Activated CD8-positive, alpha-beta T cell treated with anti-CD3 and anti-CD28 coated beads, Interleukin-2, amount 10 ng/mL, durations not matched to agents 7 days and 5 days (primary cell): ENCODE data around the gene FAHD1. TPM values are rescaled to one million over a fixed set of nuclear protein-coding genes. Genes with fewer than 3 reads are reported as not detected.
"Not testable (repeated sequence)": the region's sequence is repeated elsewhere in the genome, so short reads cannot be mapped to it uniquely, and the experiment has no call there.

Experiments
- ATAC-seq: fragments of 150-1000 bp; cut with Tn5 transposase; one replicate; pipeline ENCODE4 v1.10.0; 2021; ENCODE audit warnings: moderate library complexity
- CTCF ChIA-PET: fragments of 350-600 bp; sonication (Branson Sonifier 250); formaldehyde crosslinking; loops from one replicate; lab custom pipeline; 2021; ENCODE audit warnings: antibody characterized with exemption; lab: Charles Lee
- POLR2A ChIA-PET: fragments of 350-600 bp; sonication (Branson Sonifier 250); formaldehyde crosslinking; loops from one replicate; lab custom pipeline; 2021; ENCODE audit warnings: antibody characterized with exemption; lab: Charles Lee
- DNase-seq: peaks from one replicate; pipeline ENCODE4 v3.0.0-alpha.2; 2020
- H3K27ac Mint-ChIP-seq: one replicate; pipeline ENCODE4 v1.8.0; 2021; ENCODE audit warnings: mild to moderate bottlenecking, mixed read lengths
- H3K27me3 Mint-ChIP-seq: one replicate; pipeline ENCODE4 v1.8.0; 2021; ENCODE audit warnings: low read depth, mixed read lengths
- H3K36me3 Mint-ChIP-seq: one replicate; pipeline ENCODE4 v1.8.0; 2021; ENCODE audit warnings: low read depth, mixed read lengths
- H3K4me1 Mint-ChIP-seq: one replicate; pipeline ENCODE4 v1.8.0; 2021; ENCODE audit warnings: low read depth, mixed read lengths
- H3K4me3 Mint-ChIP-seq: one replicate; pipeline ENCODE4 v1.8.0; 2021; ENCODE audit warnings: mild to moderate bottlenecking, mixed read lengths
- H3K9me3 Mint-ChIP-seq: one replicate; pipeline ENCODE4 v1.8.0; 2022; ENCODE audit warnings: mixed read lengths; ENCODE audit not compliant: insufficient read depth
- total RNA-seq, 2 experiments: library from RNA; stranded (reverse); gene quantifications; one replicate each; pipeline ENCODE4 v1.2.3, GENCODE V29; 2021

FAHD1 gene
- total RNA-seq, 2 experiments from 2014 or later = 14.5 to 14.6 TPM

- POLR2A ChIA-PET = no interaction called here
- ATAC-seq (no peak), DNase-seq (no peak)
- no peak overlapping the region for H3K4me3 Mint-ChIP-seq
- CTCF ChIA-PET = interaction anchor here (1.3 kb wide), 1 partner anchor 8 kb away, joined by 3 read pairs; the partner anchor contains the start of genes NUBP2 and SPSB3
- no peaks in the 10 kb centered on the region for H3K9me3 Mint-ChIP-seq
- H3K4me1 Mint-ChIP-seq = no peaks in the 10 kb centered on the region
- H3K27me3 Mint-ChIP-seq = no peaks in the 10 kb centered on the region
- no peak overlapping the region for H3K27ac Mint-ChIP-seq
- peaks cover 4% of the 10 kb centered on the region for H3K36me3 Mint-ChIP-seq
These were observed 36.3 kb upstream of the FAHD1 start for GRCh38 chr16:1790611-1791255.

GRCh38 chr16:1791256-1791942 lies 35.6 kb upstream of the FAHD1 start:
- CTCF ChIA-PET = interaction anchor here (1.3 kb wide), 1 partner anchor 9 kb away, joined by 3 read pairs; the partner anchor contains the start of genes NUBP2 and SPSB3
- no peak overlapping the region for H3K27ac Mint-ChIP-seq
- DNase-seq (no peak), ATAC-seq (no peak)
- no peak overlapping the region for H3K4me3 Mint-ChIP-seq
- no peaks in the 10 kb centered on the region for H3K27me3 Mint-ChIP-seq
- H3K4me1 Mint-ChIP-seq = no peaks in the 10 kb centered on the region
- no peaks in the 10 kb centered on the region for H3K9me3 Mint-ChIP-seq
- H3K36me3 Mint-ChIP-seq = peaks cover 4% of the 10 kb centered on the region
- POLR2A ChIA-PET = no interaction called here

GRCh38 chr16:1791943-1792812 lies 34.8 kb upstream of the FAHD1 start:
- ChIA-PET CTCF (interaction anchor here (1.3 kb wide), 1 partner anchor 10 kb away, joined by 3 read pairs; the partner anchor contains the start of genes NUBP2 and SPSB3), POLR2A (no interaction called here)
- no peak for ATAC-seq
- Mint-ChIP-seq H3K4me1 (no peaks in the 10 kb centered on the region), H3K9me3 (peaks cover 4% of the 10 kb centered on the region), H3K27me3 (no peaks in the 10 kb centered on the region), H3K4me3 (no peak overlapping the region), H3K27ac (no peak overlapping the region), H3K36me3 (peaks cover 5% of the 10 kb centered on the region)
- DNase-seq = no peak

GRCh38 chr16:1792836-1793577 lies 34.0 kb upstream of the FAHD1 start:
- Mint-ChIP-seq H3K9me3 (peaks cover 6% of the 10 kb centered on the region), H3K4me1 (no peaks in the 10 kb centered on the region), H3K36me3 (peaks cover 9% of the 10 kb centered on the region), H3K27ac (no peak overlapping the region), H3K4me3 (no peak overlapping the region), H3K27me3 (no peaks in the 10 kb centered on the region)
- CTCF ChIA-PET = no interaction called here
- DNase-seq (no peak), ATAC-seq (no peak)
- POLR2A ChIA-PET = no interaction called here

GRCh38 chr16:1793578-1794220 lies 33.3 kb upstream of the FAHD1 start, which contains the start of gene IGFALS:
Gene IGFALS (minus strand): TSS chr16:1793705. CDS start chr16:1793652, 53 bp downstream.
- Mint-ChIP-seq H3K36me3 (peaks cover 9% of the 10 kb centered on the region), H3K4me3 (no peak within 1 kb of the TSS), H3K27ac (no peak within 1 kb of the TSS), H3K9me3 (peaks cover 6% of the 10 kb centered on the region), H3K27me3 (no peaks in the 10 kb centered on the region), H3K4me1 (no peaks in the 10 kb centered on the region)
- ChIA-PET POLR2A (no interaction called here), CTCF (no interaction called here)
- no peak for ATAC-seq
- DNase-seq = no peak

GRCh38 chr16:1794221-1794871 lies 32.7 kb upstream of the FAHD1 start:
- POLR2A ChIA-PET = no interaction called here
- Mint-ChIP-seq H3K4me3 (no peak overlapping the region), H3K27ac (no peak overlapping the region), H3K27me3 (no peaks in the 10 kb centered on the region), H3K9me3 (peaks cover 10% of the 10 kb centered on the region), H3K4me1 (no peaks in the 10 kb centered on the region), H3K36me3 (peaks cover 10% of the 10 kb centered on the region)
- CTCF ChIA-PET = no interaction called here
- ATAC-seq (no peak), DNase-seq (no peak)

GRCh38 chr16:1794908-1795666 lies 31.9 kb upstream of the FAHD1 start:
- ChIA-PET POLR2A (no interaction called here), CTCF (no interaction called here)
- H3K4me1 Mint-ChIP-seq = no peaks in the 10 kb centered on the region
- ATAC-seq = no peak
- no peak for DNase-seq
- H3K36me3 Mint-ChIP-seq = peaks cover 17% of the 10 kb centered on the region
- H3K4me3 Mint-ChIP-seq = no peak overlapping the region
- H3K27me3 Mint-ChIP-seq = no peaks in the 10 kb centered on the region
- H3K27ac Mint-ChIP-seq = no peak overlapping the region
- peaks cover 17% of the 10 kb centered on the region for H3K9me3 Mint-ChIP-seq

DNA sequence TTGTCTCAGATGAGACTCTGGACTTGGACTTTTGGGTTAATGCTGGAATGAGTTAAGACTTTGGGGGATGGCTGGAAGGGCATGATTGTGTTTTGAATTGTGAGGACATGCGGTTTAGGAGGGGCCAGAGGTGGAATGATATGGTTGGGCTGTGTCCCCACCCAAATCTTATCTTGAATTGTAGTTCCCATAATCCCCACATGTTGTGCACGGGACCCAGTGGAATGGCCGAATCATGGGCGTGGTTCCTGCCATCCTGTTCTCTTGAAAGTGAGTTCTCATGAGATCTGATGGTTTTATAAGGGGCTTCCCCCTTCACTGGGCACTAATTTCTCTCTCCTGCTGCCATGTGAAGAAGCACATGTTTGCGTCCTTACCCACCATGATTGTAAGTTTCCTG lies 27.7 kb upstream of the FAHD1 start:
- H3K4me1 Mint-ChIP-seq, H3K27ac Mint-ChIP-seq, CTCF ChIA-PET, DNase-seq, ATAC-seq, POLR2A ChIA-PET, H3K4me3 Mint-ChIP-seq, H3K27me3 Mint-ChIP-seq: not testable (repeated sequence)
- peaks cover 17% of the 10 kb centered on the region for H3K36me3 Mint-ChIP-seq
- peaks cover 17% of the 10 kb centered on the region for H3K9me3 Mint-ChIP-seq

GRCh38 chr16:1800701-1801100 lies 26.3 kb upstream of the FAHD1 start:
- H3K27ac Mint-ChIP-seq = no peak overlapping the region
- H3K4me1 Mint-ChIP-seq = no peaks in the 10 kb centered on the region
- H3K36me3 Mint-ChIP-seq = peaks cover 20% of the 10 kb centered on the region
- H3K9me3 Mint-ChIP-seq = peaks cover 17% of the 10 kb centered on the region
- no peaks in the 10 kb centered on the region for H3K27me3 Mint-ChIP-seq
- CTCF ChIA-PET = no interaction called here
- ATAC-seq (no peak), DNase-seq (no peak)
- POLR2A ChIA-PET = no interaction called here
- no peak overlapping the region for H3K4me3 Mint-ChIP-seq

DNA sequence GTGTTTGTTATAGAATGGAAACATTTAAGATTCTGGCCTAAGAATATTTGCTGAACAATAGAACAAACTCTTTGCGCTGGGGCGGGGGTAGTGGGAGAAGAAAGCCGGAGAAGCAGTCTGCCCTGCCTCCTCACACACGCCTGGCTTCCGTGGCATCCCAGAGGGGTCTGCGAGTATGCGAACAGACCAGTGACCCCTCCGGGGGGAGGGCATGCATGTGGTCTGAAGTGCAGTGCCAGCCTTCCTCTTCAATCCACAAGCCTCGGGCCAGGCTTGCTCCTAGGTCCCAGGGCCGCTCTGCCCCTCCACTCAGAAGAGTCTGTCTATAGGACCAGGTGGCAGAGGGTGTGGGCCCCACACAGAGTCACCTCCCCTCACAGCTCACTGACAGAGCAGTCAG lies 19.4 kb upstream of the FAHD1 start:
- ATAC-seq = no peak
- no peaks in the 10 kb centered on the region for H3K27me3 Mint-ChIP-seq
- peaks cover 22% of the 10 kb centered on the region for H3K36me3 Mint-ChIP-seq
- no peaks in the 10 kb centered on the region for H3K4me1 Mint-ChIP-seq
- no peak overlapping the region for H3K27ac Mint-ChIP-seq
- H3K4me3 Mint-ChIP-seq = no peak overlapping the region
- CTCF ChIA-PET = no interaction called here
- POLR2A ChIA-PET = interaction anchor here (0.6 kb wide), 1 partner anchor 36 kb away, joined by 3 read pairs; no protein-coding TSS in a partner anchor
- DNase-seq = no peak
- H3K9me3 Mint-ChIP-seq = no peaks in the 10 kb centered on the region
